Heart right ventricle (tissue), 16 donors: ENCODE results near the gene DENND1A. TPM values are rescaled to one million over a fixed set of nuclear protein-coding genes. Genes with fewer than 3 reads are reported as not detected.

Source experiments
- ATAC-seq, 8 donors: fragments of 200-7000 bp; cut with Tn5 transposase; one replicate each; pipeline ENCODE4 v1.9.1; 2020; ENCODE audit warnings: mild to moderate bottlenecking in 8 of 8, moderate library complexity in 8 of 8, moderate number of reproducible peaks in 1 of 8
- DNase-seq, 2 donors: peaks; one replicate each; pipeline ENCODE4 v3.0.0-alpha.2; 2020
- H3K27ac ChIP-seq, 10 donors: fragments of 200-600 bp; sonication (generic) in 2 of 10; one replicate each; pipeline versions ENCODE4 v1.5.0 to v1.8.0; 2020 to 2022; ENCODE audit warnings: mild to moderate bottlenecking in 3 of 10
- H3K27me3 ChIP-seq, 7 donors: fragments of 200-600 bp; one replicate each; pipeline ENCODE4 v1.8.0; 2021 to 2022; ENCODE audit warnings: mild to moderate bottlenecking in 2 of 7
- H3K36me3 ChIP-seq, 9 donors: fragments of 200-600 bp; sonication (generic) in 1 of 9; one replicate each; pipeline versions ENCODE4 v1.5.0 to v1.8.0; 2020 to 2022; ENCODE audit warnings: mild to moderate bottlenecking in 2 of 9
- H3K4me1 ChIP-seq, 9 donors: fragments of 200-600 bp; sonication (generic) in 1 of 9; one replicate each; pipeline versions ENCODE4 v1.5.0 to v1.8.0; 2020 to 2022; ENCODE audit warnings: mild to moderate bottlenecking in 4 of 9
- H3K4me3 ChIP-seq, 10 donors: fragments of 200-600 bp; sonication (generic) in 2 of 10; one replicate each; pipeline versions ENCODE4 v1.5.0 to v1.8.0; 2020 to 2022; ENCODE audit warnings: mild to moderate bottlenecking in 7 of 10, moderate library complexity in 2 of 10
- H3K9me3 ChIP-seq, 11 donors: fragments of 200-600 bp in 10 of 11; sonication (generic) in 2 of 11; one replicate each; pipeline versions ENCODE4 v1.5.0 to v1.8.0; 2013 to 2022; ENCODE audit warnings: mild to moderate bottlenecking in 2 of 11, control low read depth in 1 of 11, moderate library complexity in 1 of 11
- WGBS, 2 donors: extraction: QIAGEN DNeasy Blood & Tissue Kit; methylation state at CpG; one replicate each; pipeline ENCODE4 v1.1.7; 2013; ENCODE audit warnings: inconsistent platforms in 1 of 2; 5-methylcytosine and 5-hydroxymethylcytosine counted together
- intact Hi-C, 10 donors: fragments of 100-400 bp; cut with DNase I; formaldehyde crosslinking; loops; one replicate each; pipeline versions ENCODE4 v1.11.1 to v1.14.2; 2022
- polyA plus RNA-seq, 2 donors: library from polyadenylated mRNA; stranded (reverse); fragments of 200-250 nt; gene quantifications; one replicate each; pipeline ENCODE4 v1.2.3, GENCODE V29; 2013
- total RNA-seq, 10 donors: library from RNA; stranded (reverse); fragmentation: NEBNext Ultra II Directional in 3 of 10; extraction: Animal tissue kit (Norgen Biotek cat#: 25700) in 3 of 10; gene quantifications; one replicate each; pipeline versions ENCODE4 v1.2.1 to v1.2.4, GENCODE V29; 2021 to 2023
- TF ChIP-seq, protein P1 (sequence below), 9 donors: fragments of 200-600 bp; sonication (generic) in 2 of 9; IDR thresholded peaks; one replicate each; pipeline versions ENCODE4 v1.5.0 to v1.8.0; 2021 to 2022; ENCODE audit warnings: antibody characterized with exemption in 9 of 9, mild to moderate bottlenecking in 5 of 9, moderate library complexity in 1 of 9
- donor health status: Arrhythmogenic right ventricular cardiomyopathy.
- donor health status: ischemic (EF 13 %, LVEDD 7.1; RV severe dilation, severe dysfunction).
- donor health status: healthy with polysubstance abuse.
- donor health status: DM: no; HTN: yes; CAD: no.
- donor health status: DM: no; HTN: no; CAD: no.
- donor health status: ischemic (EF 25% LVEDD 6.9; RV normal size, moderate dysfunction).
- donor health status: ischemic (EF 25% LVEDD 5.7; RV mildly dilated, moderate dysfunction).
- donor health status: healthy.
- donor health status: DM: yes; HTN: yes; CAD: no.
- donor health status: Ischemic cardiomyopathy.
- donor health status: ischemic (EF 35%, LVEDD 5.7; RV mildly dilated, moderate dysfunction).
- donor health status: nonischemic (EF 11% LVEDD 7.7; RV severe dilation, severe dysfunction).
- donor health status: DM: yes; HTN: yes; CAD: no.
- donor health status: PGD.
- donor health status: ischemic (EF 29% LVEDD 5.4; RV normal size, mild dysfunction).
- donor health status: nonischemic (EF 23%, LVEDD 6.1; RV moderate dilation, normal function).

DENND1A gene
- total and polyA plus RNA-seq, 12 donors, result 7.3 to 19.6 (median 12.2) TPM

DNA sequence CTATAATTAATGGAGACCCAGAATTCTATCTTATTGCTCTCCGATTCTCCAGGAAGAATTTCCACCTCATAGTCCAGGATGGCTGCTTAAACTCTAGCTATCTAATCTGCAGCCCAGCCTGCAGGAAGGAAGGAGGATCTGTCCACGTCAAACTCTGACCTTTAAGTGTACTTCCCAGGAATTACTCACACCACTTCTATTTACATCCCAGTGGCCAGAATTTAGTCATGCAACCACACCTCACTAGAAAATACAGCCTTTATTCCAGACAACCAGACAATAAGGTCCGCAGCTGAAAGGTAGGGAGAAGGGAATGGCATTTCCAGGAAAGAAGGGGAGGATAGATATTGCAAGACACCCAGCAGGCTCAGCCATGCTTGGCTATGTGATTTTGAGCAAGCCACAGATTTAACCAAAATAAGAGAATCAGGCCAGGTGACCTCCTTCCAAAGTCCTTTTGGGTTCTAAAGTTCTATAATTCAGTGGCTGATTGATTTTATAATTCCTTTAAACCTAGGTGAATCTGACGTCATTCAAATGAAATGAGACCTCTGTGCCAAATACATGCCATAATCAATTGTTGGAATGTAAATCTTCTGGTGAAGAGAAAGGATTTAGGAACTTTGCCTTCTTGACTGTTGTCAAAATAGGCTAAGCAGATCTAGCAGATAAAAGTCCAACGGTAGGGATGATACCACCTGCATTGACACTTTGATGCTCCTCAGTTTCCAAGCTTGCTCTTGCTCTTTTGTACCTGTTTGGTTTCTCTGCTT lies 3.7 kb upstream of the DENND1A start:
- H3K27me3 ChIP-seq, result no peaks in the 10 kb centered on the region
- 40 to 49% methylated on average over 5 of the region's 5 CpGs for WGBS, 2 donors
- H3K4me1 ChIP-seq, result peaks cover 0 to 19% (median 7%) of the 10 kb centered on the region in 9 donors
- ATAC-seq (peak in 1 of 8 donors; percentile 22), DNase-seq (no peak)
- intact Hi-C loops, result no loop called here
- TF ChIP-seq, protein P1, sequence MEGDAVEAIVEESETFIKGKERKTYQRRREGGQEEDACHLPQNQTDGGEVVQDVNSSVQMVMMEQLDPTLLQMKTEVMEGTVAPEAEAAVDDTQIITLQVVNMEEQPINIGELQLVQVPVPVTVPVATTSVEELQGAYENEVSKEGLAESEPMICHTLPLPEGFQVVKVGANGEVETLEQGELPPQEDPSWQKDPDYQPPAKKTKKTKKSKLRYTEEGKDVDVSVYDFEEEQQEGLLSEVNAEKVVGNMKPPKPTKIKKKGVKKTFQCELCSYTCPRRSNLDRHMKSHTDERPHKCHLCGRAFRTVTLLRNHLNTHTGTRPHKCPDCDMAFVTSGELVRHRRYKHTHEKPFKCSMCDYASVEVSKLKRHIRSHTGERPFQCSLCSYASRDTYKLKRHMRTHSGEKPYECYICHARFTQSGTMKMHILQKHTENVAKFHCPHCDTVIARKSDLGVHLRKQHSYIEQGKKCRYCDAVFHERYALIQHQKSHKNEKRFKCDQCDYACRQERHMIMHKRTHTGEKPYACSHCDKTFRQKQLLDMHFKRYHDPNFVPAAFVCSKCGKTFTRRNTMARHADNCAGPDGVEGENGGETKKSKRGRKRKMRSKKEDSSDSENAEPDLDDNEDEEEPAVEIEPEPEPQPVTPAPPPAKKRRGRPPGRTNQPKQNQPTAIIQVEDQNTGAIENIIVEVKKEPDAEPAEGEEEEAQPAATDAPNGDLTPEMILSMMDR (IDR thresholded peaks at IDR 0.05), result no peak
- no peaks in the 10 kb centered on the region for H3K9me3 ChIP-seq
- H3K36me3 ChIP-seq, result no peaks in the 10 kb centered on the region
- no peak overlapping the region for H3K4me3 ChIP-seq
- no peak overlapping the region for H3K27ac ChIP-seq

- DNase-seq (no peak), ATAC-seq (peak in 2 of 8 donors; percentile 8 to 13)
- TF ChIP-seq, protein P1 (IDR thresholded peaks at IDR 0.05), result no peak
- Histone ChIP-seq H3K27me3 (no peaks in the 10 kb centered on the region), H3K36me3 (no peaks in the 10 kb centered on the region), H3K4me3 (peak overlapping the region; percentile 63 to 94 (median 70)), H3K9me3 (peaks cover 0 to 1% (median 0%) of the 10 kb centered on the region in 11 donors), H3K27ac (peak overlapping the region; percentile 21 to 80 (median 73)), H3K4me1 (peaks cover 0 to 43% (median 28%) of the 10 kb centered on the region in 9 donors)
- 2 to 3% methylated on average over 37 to 50 of the region's 50 CpGs for WGBS, 2 donors
- intact Hi-C loops, result loop anchor here in 4 of 10 donors (5.0 to 10.0 kb wide), 4 partner anchors 62 to 185 kb away; no protein-coding TSS in a partner anchor
These were observed 603 bp downstream of the DENND1A start for GRCh38 chr9:123929177-123929869.

GRCh38 chr9:123928533-123929176 lies 1.3 kb downstream of the DENND1A start:
- intact Hi-C loops, result loop anchor here in 4 of 10 donors (5.0 to 10.0 kb wide), 4 partner anchors 61 to 184 kb away; no protein-coding TSS in a partner anchor
- DNase-seq (peak in 1 of 2 donors; percentile 13), ATAC-seq (peak in 4 of 8 donors; percentile 18 to 51 (median 43))
- TF ChIP-seq, protein P1 (IDR thresholded peaks at IDR 0.05), result no peak
- peak overlapping the region; percentile 63 to 94 (median 70) for H3K4me3 ChIP-seq
- no peaks in the 10 kb centered on the region for H3K27me3 ChIP-seq
- no peaks in the 10 kb centered on the region for H3K36me3 ChIP-seq
- H3K4me1 ChIP-seq, result peaks cover 0 to 45% (median 28%) of the 10 kb centered on the region in 9 donors
- H3K9me3 ChIP-seq, result peaks cover 0 to 8% (median 0%) of the 10 kb centered on the region in 11 donors
- peak overlapping the region in 8 of 10 donors; percentile 34 to 80 (median 74) for H3K27ac ChIP-seq
- 52 to 67% methylated on average over 6 of the region's 6 CpGs for WGBS, 2 donors
